A549 (cell line): ENCODE data around the gene SMYD5. TPM values are rescaled to one million over a fixed set of nuclear protein-coding genes. Genes with fewer than 3 reads are reported as not detected.
A peak's percentile ranks its signal among the peaks of the same experiment; 100 is the strongest.

Experiments used
- ATAC-seq, 2 experiments: fragments of 200-7000 bp in 1 of 2; fragments of >200 bp in 1 of 2; cut with Nextera tagmentation in 1 of 2; cut with Tn5 transposase in 1 of 2; 3 replicates each; pipeline versions ENCODE4 v1.8.0 to v1.9.1; 2018 to 2020; ENCODE audit warnings: mild to moderate bottlenecking in 1 of 2, moderate library complexity in 1 of 2
- CTCF ChIA-PET: fragments of 300-600 bp; sonication (Branson Sonifier 250); formaldehyde crosslinking; extraction: SDS; loops from one replicate; lab custom pipeline; 2021; ENCODE audit warnings: antibody characterized with exemption, inconsistent platforms; lab: Yijun Ruan, JAX
- POLR2A ChIA-PET: fragments of 350-600 bp; formaldehyde crosslinking; extraction: SDS; loops from one replicate; lab custom pipeline; 2021; ENCODE audit warnings: antibody characterized with exemption, inconsistent platforms; lab: Yijun Ruan, JAX
- DNase-seq, 2 experiments: peaks; one replicate each; pipeline versions ENCODE4 v3.0.0 to v3.0.0-alpha.2; 2011 to 2016; ENCODE audit warnings: low read depth in 1 of 2, low spot score in 1 of 2
- FAIRE-seq: peaks from 2 replicates; lab custom pipeline; 2011; peaks lifted over from hg19 to GRCh38; lab: Jason Lieb, UNC
- H3K27ac ChIP-seq, 2 experiments: fragments of >200 bp; sonication (Bioruptor Twin); formaldehyde crosslinking; 3 replicates each; pipeline ENCODE4 v1.5.1; 2016 to 2017
- H3K4me1 ChIP-seq: fragments of >200 bp; sonication (Bioruptor Twin); formaldehyde crosslinking; 3 replicates; pipeline ENCODE4 v1.6.1; 2016
- H3K4me2 ChIP-seq: fragments of >200 bp; sonication (Bioruptor Twin); formaldehyde crosslinking; 3 replicates; pipeline ENCODE4 v1.6.1; 2016
- H3K4me3 ChIP-seq: fragments of >200 bp; sonication (Bioruptor Twin); formaldehyde crosslinking; 3 replicates; pipeline ENCODE4 v1.5.1; 2016
- H3K9me3 ChIP-seq: fragments of >200 bp; sonication (Bioruptor Twin); formaldehyde crosslinking; 3 replicates; pipeline ENCODE4 v1.6.1; 2016
- BCL3 ChIP-seq: fragments of >200 bp; sonication (Bioruptor Twin); formaldehyde crosslinking; IDR thresholded peaks from 3 replicates; pipeline ENCODE4 v1.6.1; 2016
- CBX2 ChIP-seq: fragments of 200-600 bp; sonication (generic); IDR thresholded peaks from 2 replicates; pipeline ENCODE4 v1.6.1; 2016; ENCODE audit warnings: low read depth, mild to moderate bottlenecking, borderline replicate concordance
- CHD2 ChIP-seq: fragments of 150-350 bp; IDR thresholded peaks from 2 replicates; pipeline ENCODE4 v1.6.1; 2014; ENCODE audit warnings: low read length; ENCODE audit not compliant: partially characterized antibody
- EHMT2 ChIP-seq: fragments of 200-600 bp; sonication (generic); IDR thresholded peaks from 2 replicates; pipeline ENCODE4 v1.6.1; 2016; ENCODE audit warnings: antibody characterized with exemption, low read depth, mild to moderate bottlenecking, moderate library complexity
- FOXS1 ChIP-seq: fragments of 250-450 bp; sonication (Bioruptor Pico); IDR thresholded peaks from 2 replicates; pipeline ENCODE4 v1.5.0; 2020; ENCODE audit warnings: mild to moderate bottlenecking, moderate library complexity
- HDAC2 ChIP-seq: fragments of 200-600 bp; sonication (generic); IDR thresholded peaks from 2 replicates; pipeline ENCODE4 v1.6.1; 2016
- HMGXB4 ChIP-seq: fragments of 250-450 bp; sonication (Bioruptor Pico); IDR thresholded peaks from 2 replicates; pipeline ENCODE4 v1.5.0; 2021; ENCODE audit warnings: mild to moderate bottlenecking, moderate library complexity, borderline replicate concordance
- HOXA7 ChIP-seq: fragments of 250-450 bp; sonication (Bioruptor Pico); IDR thresholded peaks from 2 replicates; pipeline ENCODE4 v1.5.0; 2020; ENCODE audit warnings: mild to moderate bottlenecking, moderate library complexity
- KDM5A ChIP-seq: fragments of 200-600 bp; sonication (generic); IDR thresholded peaks from 2 replicates; pipeline ENCODE4 v1.6.1; 2016; ENCODE audit warnings: antibody characterized with exemption, mild to moderate bottlenecking
- MAZ ChIP-seq: fragments of 150-350 bp; IDR thresholded peaks from 2 replicates; pipeline ENCODE4 v1.6.1; 2014; ENCODE audit warnings: antibody characterized with exemption, low read depth, low read length, borderline replicate concordance
- NFE2L2 ChIP-seq: fragments of 150-350 bp; conservative IDR thresholded peaks from 2 replicates; pipeline ENCODE4 v1.6.1; 2014; ENCODE audit warnings: low read length
- NPAS2 ChIP-seq: fragments of 250-450 bp; sonication (Bioruptor Pico); IDR thresholded peaks from 2 replicates; pipeline ENCODE4 v1.8.0; 2022; ENCODE audit warnings: mild to moderate bottlenecking, moderate library complexity, borderline replicate concordance
- NR3C1 ChIP-seq: fragments of >200 bp; sonication (Bioruptor Twin); formaldehyde crosslinking; IDR thresholded peaks from 3 replicates; pipeline ENCODE4 v1.6.1; 2017
- POLR2A ChIP-seq: IDR thresholded peaks from 2 replicates; pipeline ENCODE4 v1.6.1; 2012; ENCODE audit warnings: mild to moderate bottlenecking, low read length
- POLR2AphosphoS2 ChIP-seq: conservative IDR thresholded peaks from 2 replicates; pipeline ENCODE4 v1.6.1; 2012; ENCODE audit warnings: low read length, improper control_type of control experiment, inconsistent platforms
- RAD21 ChIP-seq, 2 experiments: fragments of >200 bp in 1 of 2; sonication (Bioruptor Twin) in 1 of 2; formaldehyde crosslinking in 1 of 2; IDR thresholded peaks in 1 of 2; conservative IDR thresholded peaks in 1 of 2; 2 replicates in 1 of 2; 3 replicates in 1 of 2; pipeline ENCODE4 v1.6.1; 2012 to 2018; ENCODE audit warnings: inconsistent platforms in 1 of 2
- REST ChIP-seq: fragments of 200-600 bp; sonication (generic); IDR thresholded peaks from 2 replicates; pipeline ENCODE4 v1.6.1; 2016; ENCODE audit warnings: antibody characterized with exemption, mild to moderate bottlenecking, moderate library complexity
- RFX5 ChIP-seq: fragments of 450-650 bp; IDR thresholded peaks from 2 replicates; pipeline ENCODE4 v1.7.1; 2014; ENCODE audit warnings: antibody characterized with exemption, mild to moderate bottlenecking, moderate library complexity
- RNF2 ChIP-seq: fragments of 200-600 bp; sonication (generic); IDR thresholded peaks from 2 replicates; pipeline ENCODE4 v1.6.1; 2016; ENCODE audit warnings: low read depth, mild to moderate bottlenecking, antibody characterized with exemption, moderate library complexity, borderline replicate concordance
- SREBF2 ChIP-seq: fragments of 450-650 bp; IDR thresholded peaks from 2 replicates; pipeline ENCODE4 v1.6.1; 2014; ENCODE audit warnings: mild to moderate bottlenecking, moderate library complexity
- TFCP2L1 ChIP-seq: fragments of 250-450 bp; sonication (Bioruptor Pico); IDR thresholded peaks from 2 replicates; pipeline ENCODE4 v1.5.0; 2021; ENCODE audit warnings: mild to moderate bottlenecking
- ZFP36 ChIP-seq: fragments of 450-650 bp; IDR thresholded peaks from 2 replicates; pipeline ENCODE4 v1.6.1; 2014; ENCODE audit warnings: borderline replicate concordance; ENCODE audit not compliant: partially characterized antibody
- WGBS: methylation state at CpG from one replicate; pipeline ENCODE4 v1.1.6; 2017; ENCODE audit errors: missing lambda C conversion rate; 5-methylcytosine and 5-hydroxymethylcytosine counted together
- polyA plus RNA-seq, 4 experiments: library from polyadenylated mRNA; depleted of rRNA in 3 of 4; stranded (reverse); fragments of >200 nt; fragmentation: RNase III in 1 of 4; extraction: RNeasy Plus Mini Kit Qiagen cat#74134 plus additional on column Dnase treatment in 1 of 4; gene quantifications; 2 replicates in 3 of 4; 3 replicates in 1 of 4; pipeline ENCODE4 v1.2.3, GENCODE V29; 2011 to 2017

SMYD5 gene
- polyA plus RNA-seq, 2 of the 4 experiments (the other 2 are of a cell fraction) = 40.3 to 46.7 TPM

- peak; percentile 2 to 7; a peak in 3 of 6 replicates for ATAC-seq
- Histone ChIP-seq H3K9me3 (no peaks in the 10 kb centered on the region), H3K4me1 (no peaks in the 10 kb centered on the region), H3K4me2 (no peak overlapping the region), H3K4me3 (no peak overlapping the region), H3K27ac (no peak overlapping the region)
- WGBS = 64% methylated on average over 5 of the region's 5 CpGs
- TF ChIP-seq RAD21 (conservative IDR thresholded peaks at IDR 0.05 in 1 of 2, IDR thresholded peaks at IDR 0.05 in 1 of 2) = no peak
- no peak for TF ChIP-seq RFX5
- TF ChIP-seq HMGXB4 (CRISPR knock-in tag) = no peak
- ChIA-PET CTCF (interaction anchor here (0.8 to 4.8 kb wide), 7 partner anchors 7 to 170 kb away, joined by 3 to 50 read pairs (median 5); partner anchors contain the start of gene EGR4), POLR2A (interaction anchor here (2.1 kb wide), 1 partner anchor 23 kb away, joined by 8 read pairs; the partner anchor contains the start of genes CCT7 and PRADC1)
- no peak for DNase-seq
- no peak for FAIRE-seq
Observed at GRCh38 chr2:73255907-73256617, 42.0 kb downstream of the SMYD5 start.

GRCh38 chr2:73256618-73256922 lies 42.5 kb downstream of the SMYD5 start:
- Histone ChIP-seq H3K4me3 (no peak overlapping the region), H3K4me2 (no peak overlapping the region), H3K9me3 (no peaks in the 10 kb centered on the region), H3K27ac (no peak overlapping the region), H3K4me1 (no peaks in the 10 kb centered on the region)
- DNase-seq (no peak), ATAC-seq (peak in 1 of 2 experiments; percentile 3; a peak in 3 of 6 replicates), FAIRE-seq (no peak)
- 67% methylated on average over 1 of the region's 1 CpG for WGBS
- POLR2A ChIA-PET = interaction anchor here (2.1 kb wide), 1 partner anchor 23 kb away, joined by 8 read pairs; the partner anchor contains the start of genes CCT7 and PRADC1
- CTCF ChIA-PET = interaction anchor here (1.1 to 4.8 kb wide), 8 partner anchors 8 to 171 kb away, joined by 3 to 50 read pairs (median 8); partner anchors contain the start of gene EGR4
- no peak for TF ChIP-seq POLR2A
- TF ChIP-seq RNF2 = no peak
- TF ChIP-seq ZFP36 = no peak
- TF ChIP-seq MAZ = no peak
- no peak for TF ChIP-seq NFE2L2
- TF ChIP-seq TFCP2L1 (CRISPR knock-in tag) = no peak
- no peak for TF ChIP-seq EHMT2
- no peak for TF ChIP-seq FOXS1
- no peak for TF ChIP-seq HOXA7 (CRISPR knock-in tag)
- TF ChIP-seq SREBF2 = no peak
- no peak for TF ChIP-seq HDAC2
- TF ChIP-seq, all 56 proteins: peak for 0

GRCh38 chr2:73257021-73257420 lies 43.0 kb downstream of the SMYD5 start:
- Histone ChIP-seq H3K9me3 (no peaks in the 10 kb centered on the region), H3K4me1 (no peaks in the 10 kb centered on the region), H3K4me3 (no peak overlapping the region), H3K27ac (no peak overlapping the region), H3K4me2 (no peak overlapping the region)
- CTCF ChIA-PET = interaction anchor here (1.1 to 4.8 kb wide), 11 partner anchors 8 to 171 kb away, joined by 3 to 50 read pairs (median 6); partner anchors contain the start of gene EGR4
- POLR2A ChIA-PET = interaction anchor here (1.4 to 2.1 kb wide), 2 partner anchors 12 to 24 kb away, joined by 5 to 8 read pairs; partner anchors contain the start of genes CCT7 and PRADC1
- TF ChIP-seq NR3C1 = no peak
- TF ChIP-seq NPAS2 (CRISPR knock-in tag) = no peak
- no peak for TF ChIP-seq CHD2
- TF ChIP-seq POLR2AphosphoS2 = no peak
- TF ChIP-seq KDM5A = no peak
- no peak for TF ChIP-seq BCL3
- TF ChIP-seq REST = no peak
- TF ChIP-seq CBX2 = no peak
- DNase-seq = no peak
- FAIRE-seq = no peak
- whole genome bisulfite sequencing = 94% methylated on average over 2 of the region's 2 CpGs
- ATAC-seq = peak; percentile 0 to 5; a peak in 3 of 6 replicates
